Stimulated activated CD4-positive, alpha-beta T cell treated with anti-CD3 and anti-CD28 coated beads, Interleukin-4, amount 100 ng/mL, for 48 hours (primary cell): ENCODE data around the gene BAHCC1.

Experiments used
- DNase-seq, 2 donors: peaks; one replicate each; pipeline ENCODE4 v3.0.0-alpha.2; 2020; ENCODE audit warnings: low read depth in 2 of 2

Gene BAHCC1

GRCh38 chr17:81493198-81494038 lies 98.2 kb downstream of the BAHCC1 start:
- no peak for DNase-seq

- DNase-seq = no peak
Observed at GRCh38 chr17:81494626-81495377, 99.5 kb downstream of the BAHCC1 start.

GRCh38 chr17:81498953-81499600 lies 103.8 kb downstream of the BAHCC1 start:
- DNase-seq = no peak

- no peak for DNase-seq
Observed at GRCh38 chr17:81499601-81499970, 104.3 kb downstream of the BAHCC1 start.

GRCh38 chr17:81500047-81500446 lies 104.8 kb downstream of the BAHCC1 start:
- no peak for DNase-seq

GRCh38 chr17:81502471-81503017 lies 107.3 kb downstream of the BAHCC1 start:
- no peak for DNase-seq

GRCh38 chr17:81503619-81504018 lies 108.4 kb downstream of the BAHCC1 start:
- no peak for DNase-seq

GRCh38 chr17:81508639-81509206 lies 113.5 kb downstream of the BAHCC1 start:
- DNase-seq = no peak

- no peak for DNase-seq
Observed at GRCh38 chr17:81509207-81509971, 114.1 kb downstream of the BAHCC1 start.

GRCh38 chr17:81509972-81510784 lies 114.9 kb downstream of the BAHCC1 start:
- no peak for DNase-seq

- DNase-seq = no peak
Observed at GRCh38 chr17:81510785-81511553, 115.7 kb downstream of the BAHCC1 start.

GRCh38 chr17:81511554-81511803 lies 116.2 kb downstream of the BAHCC1 start:
- no peak for DNase-seq

GRCh38 chr17:81511804-81512561 lies 116.7 kb downstream of the BAHCC1 start:
- no peak for DNase-seq

GRCh38 chr17:81512562-81513371 lies 117.5 kb downstream of the BAHCC1 start, which contains the start of gene ACTG1:
TSS of gene ACTG1 (minus strand) at chr17:81512799. CDS start at chr17:81512354, 445 bp downstream.
- DNase-seq = peak; percentile 81 to 85

GRCh38 chr17:81513372-81513752 lies 118.1 kb downstream of the BAHCC1 start:
- peak; percentile 51 to 61 for DNase-seq

GRCh38 chr17:81513753-81514488 lies 118.7 kb downstream of the BAHCC1 start:
- peak in 1 of 2 donors; percentile 40 for DNase-seq

GRCh38 chr17:81514489-81514738 lies 119.2 kb downstream of the BAHCC1 start:
- DNase-seq = no peak
